ENCODE data around the gene ZDHHC11.
"Not testable (repeated sequence)": the region's sequence is repeated elsewhere in the genome, so short reads cannot be mapped to it uniquely, and the experiment has no call there.

- TF ChIP-seq CTCF, POLR2A, EP300 (IDR thresholded peaks at IDR 0.05): not testable (repeated sequence)
These were observed 4.8 kb downstream of the ZDHHC11 start for GRCh38 chr5:845676-846601.
